Mesothelial cell of epicardium (in vitro differentiated cells): ENCODE measurements around the gene GHRHR. TPM values are rescaled to one million over a fixed set of nuclear protein-coding genes. Genes with fewer than 3 reads are reported as not detected.

Experiments used
- DNase-seq, 2 experiments: peaks; one replicate each; pipeline ENCODE4 v3.0.0; 2021; ENCODE audit warnings: low spot score in 2 of 2; ENCODE audit not compliant: unreplicated experiment in 2 of 2
- H3K27ac Mint-ChIP-seq: 2 replicates; pipeline ENCODE4 v1.8.0; 2021; ENCODE audit warnings: mixed read lengths
- H3K27me3 Mint-ChIP-seq: 2 replicates; pipeline ENCODE4 v1.8.0; 2021; ENCODE audit warnings: low read depth, mixed read lengths
- H3K36me3 Mint-ChIP-seq: 2 replicates; pipeline ENCODE4 v1.8.0; 2021; ENCODE audit warnings: mixed read lengths
- H3K4me1 Mint-ChIP-seq: 2 replicates; pipeline ENCODE4 v1.8.0; 2021; ENCODE audit warnings: mixed read lengths
- H3K4me3 Mint-ChIP-seq: 2 replicates; pipeline ENCODE4 v1.8.0; 2021; ENCODE audit warnings: mild to moderate bottlenecking, moderate library complexity, mixed read lengths
- H3K9me3 Mint-ChIP-seq: 2 replicates; pipeline ENCODE4 v1.8.0; 2021; ENCODE audit warnings: mixed read lengths
- CTCF ChIP-seq: fragments of 200-600 bp; sonication (generic); IDR thresholded peaks from one replicate; pipeline ENCODE4 v1.5.0; 2021; ENCODE audit warnings: antibody characterized with exemption; ENCODE audit not compliant: unreplicated experiment
- total RNA-seq: library from RNA; stranded (reverse); gene quantifications from 3 replicates; pipeline ENCODE4 v1.2.1, GENCODE V29; 2021

GHRHR gene
- total RNA-seq, 1 donor from 2014 or later, result not detected

GRCh38 chr7:30936650-30937245 lies 27.0 kb upstream of the GHRHR start:
- Mint-ChIP-seq H3K4me3 (no peak overlapping the region), H3K9me3 (no peaks in the 10 kb centered on the region), H3K27ac (no peak overlapping the region), H3K4me1 (peaks cover 6% of the 10 kb centered on the region), H3K36me3 (no peaks in the 10 kb centered on the region), H3K27me3 (peaks cover 19% of the 10 kb centered on the region)
- TF ChIP-seq CTCF, result no peak
- DNase-seq, result no peak

GRCh38 chr7:30937416-30937815 lies 26.3 kb upstream of the GHRHR start:
- no peaks in the 10 kb centered on the region for H3K9me3 Mint-ChIP-seq
- H3K4me1 Mint-ChIP-seq, result peaks cover under 1% of the 10 kb centered on the region
- H3K36me3 Mint-ChIP-seq, result no peaks in the 10 kb centered on the region
- peaks cover 26% of the 10 kb centered on the region for H3K27me3 Mint-ChIP-seq
- H3K4me3 Mint-ChIP-seq, result no peak overlapping the region
- H3K27ac Mint-ChIP-seq, result no peak overlapping the region
- no peak for TF ChIP-seq CTCF
- no peak for DNase-seq

DNA sequence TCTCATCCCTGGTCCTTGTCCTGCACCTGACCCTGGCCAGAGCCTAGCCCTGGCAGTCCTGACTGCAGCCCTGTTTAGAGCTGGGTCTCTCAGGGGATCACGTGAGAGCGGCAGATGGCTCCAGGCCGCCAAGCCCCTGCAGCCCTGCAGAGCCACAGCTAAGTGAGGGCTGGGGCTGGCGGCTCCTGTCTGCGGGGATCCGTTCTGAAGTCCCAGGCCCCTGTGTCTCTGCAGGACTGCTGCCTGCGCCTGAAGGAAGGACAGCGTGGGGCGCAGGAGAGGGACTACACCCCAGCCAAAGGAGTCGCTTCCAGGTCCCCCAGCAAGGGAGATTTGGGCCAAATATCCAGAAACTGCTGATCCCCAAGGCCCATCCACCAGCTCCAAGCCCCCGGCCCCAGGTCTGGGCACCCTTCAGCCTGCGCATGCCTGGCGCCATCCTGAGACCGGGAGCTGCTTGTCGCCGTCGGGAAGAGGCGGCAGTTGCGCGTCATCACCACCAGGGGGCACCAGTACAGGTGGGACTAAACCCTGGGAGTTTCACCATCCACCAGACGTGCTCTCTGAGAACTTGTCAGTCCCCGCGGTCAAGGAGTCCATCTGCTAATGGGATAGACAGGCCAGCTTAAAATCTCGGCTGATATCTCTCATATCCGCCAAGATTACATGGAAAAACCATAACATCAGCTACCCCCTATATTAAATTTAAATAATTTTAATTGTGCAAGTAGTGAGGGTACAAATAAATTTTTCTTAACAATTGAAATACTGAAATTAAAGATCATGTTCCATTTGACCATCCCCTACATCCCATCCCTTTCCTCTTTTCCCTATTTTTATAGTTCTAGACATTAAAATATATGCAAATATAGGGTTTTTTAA lies 25.1 kb upstream of the GHRHR start:
- peak; percentile 66 to 93 for DNase-seq
- H3K4me1 Mint-ChIP-seq, result no peaks in the 10 kb centered on the region
- H3K27ac Mint-ChIP-seq, result no peak overlapping the region
- no peaks in the 10 kb centered on the region for H3K9me3 Mint-ChIP-seq
- peak overlapping the region; percentile 44 for H3K4me3 Mint-ChIP-seq
- peaks cover 36% of the 10 kb centered on the region for H3K27me3 Mint-ChIP-seq
- no peaks in the 10 kb centered on the region for H3K36me3 Mint-ChIP-seq
- TF ChIP-seq CTCF, result peak; percentile 98

DNA sequence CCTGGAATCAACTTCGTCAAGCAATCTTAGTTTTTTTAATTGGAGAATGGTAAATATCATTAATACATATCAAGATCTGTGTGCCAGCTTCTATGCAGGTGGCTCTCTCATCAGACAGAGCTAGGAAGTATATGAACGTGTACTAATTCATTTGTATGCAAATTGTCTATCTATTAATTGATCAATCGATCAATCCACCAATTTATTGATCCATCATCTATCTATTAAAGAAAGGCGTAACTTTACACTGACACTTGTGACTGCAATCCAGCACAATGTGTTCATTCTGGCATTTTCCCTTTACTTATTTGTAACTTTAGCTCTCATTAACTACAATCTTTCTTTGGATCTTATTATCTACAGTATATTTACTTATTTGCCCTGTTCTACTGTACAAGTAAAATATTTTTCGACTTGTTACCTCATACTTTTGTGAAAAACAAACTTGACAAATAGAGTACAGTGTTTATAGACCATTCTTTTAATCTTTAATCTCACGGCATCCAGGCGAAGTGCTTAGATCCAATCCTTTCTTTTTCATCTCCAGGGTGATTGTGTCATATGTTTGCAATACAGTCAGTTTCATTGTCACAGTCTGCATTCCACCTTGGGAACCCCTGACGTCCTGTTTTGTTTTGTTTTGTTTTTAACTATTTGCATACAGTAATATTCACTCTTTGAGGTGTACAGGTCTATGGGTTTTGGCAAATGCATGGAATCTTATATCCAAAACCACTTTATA lies 22.0 kb upstream of the GHRHR start:
- Mint-ChIP-seq H3K4me1 (no peaks in the 10 kb centered on the region), H3K27ac (no peak overlapping the region), H3K36me3 (no peaks in the 10 kb centered on the region), H3K9me3 (peaks cover 14% of the 10 kb centered on the region), H3K27me3 (peaks cover 44% of the 10 kb centered on the region), H3K4me3 (no peak overlapping the region)
- DNase-seq, result no peak
- no peak for TF ChIP-seq CTCF

DNA sequence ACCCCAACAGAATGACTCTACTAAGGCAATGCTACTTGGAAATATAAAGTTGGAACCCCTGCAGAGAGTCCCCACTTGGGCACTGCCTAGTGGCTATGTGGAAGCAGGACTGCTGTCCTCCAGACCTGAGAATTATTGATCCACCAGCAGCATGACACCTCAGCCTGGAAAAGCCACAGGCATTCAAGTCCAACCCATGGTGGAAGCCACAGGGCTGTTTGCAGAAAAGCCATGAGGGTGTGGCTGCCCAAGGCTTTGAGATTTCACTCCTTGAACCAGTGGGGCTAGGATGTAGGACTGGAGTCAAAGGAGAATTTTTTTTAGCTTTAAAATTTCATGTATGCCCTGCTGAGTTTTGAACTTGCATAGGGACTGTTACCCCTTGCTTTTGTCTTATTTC lies 13.6 kb upstream of the GHRHR start:
- Mint-ChIP-seq H3K27me3 (peaks cover 40% of the 10 kb centered on the region), H3K36me3 (no peaks in the 10 kb centered on the region), H3K4me3 (no peak overlapping the region), H3K4me1 (no peaks in the 10 kb centered on the region), H3K27ac (no peak overlapping the region), H3K9me3 (peaks cover 20% of the 10 kb centered on the region)
- no peak for TF ChIP-seq CTCF
- DNase-seq, result no peak
